ENCODE data around the gene BIRC5.
"Not testable (repeated sequence)": the region's sequence is repeated elsewhere in the genome, so short reads cannot be mapped to it uniquely, and the experiment has no call there.

The BIRC5 gene

DNA sequence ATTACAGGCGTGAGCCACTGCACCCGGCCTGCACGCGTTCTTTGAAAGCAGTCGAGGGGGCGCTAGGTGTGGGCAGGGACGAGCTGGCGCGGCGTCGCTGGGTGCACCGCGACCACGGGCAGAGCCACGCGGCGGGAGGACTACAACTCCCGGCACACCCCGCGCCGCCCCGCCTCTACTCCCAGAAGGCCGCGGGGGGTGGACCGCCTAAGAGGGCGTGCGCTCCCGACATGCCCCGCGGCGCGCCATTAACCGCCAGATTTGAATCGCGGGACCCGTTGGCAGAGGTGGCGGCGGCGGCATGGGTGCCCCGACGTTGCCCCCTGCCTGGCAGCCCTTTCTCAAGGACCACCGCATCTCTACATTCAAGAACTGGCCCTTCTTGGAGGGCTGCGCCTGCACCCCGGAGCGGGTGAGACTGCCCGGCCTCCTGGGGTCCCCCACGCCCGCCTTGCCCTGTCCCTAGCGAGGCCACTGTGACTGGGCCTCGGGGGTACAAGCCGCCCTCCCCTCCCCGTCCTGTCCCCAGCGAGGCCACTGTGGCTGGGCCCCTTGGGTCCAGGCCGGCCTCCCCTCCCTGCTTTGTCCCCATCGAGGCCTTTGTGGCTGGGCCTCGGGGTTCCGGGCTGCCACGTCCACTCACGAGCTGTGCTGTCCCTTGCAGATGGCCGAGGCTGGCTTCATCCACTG is at the start of gene BIRC5:
BIRC5 (plus strand) TSS at position 238 of the 690 bp plus-strand sequence; CDS start at position 302, 64 bp downstream.
- DNase-seq = peak; percentile 84 to 95

GRCh38 chr17:78164748-78165607 is 49.1 kb upstream of the BIRC5 start:
- DNase-seq = no peak

GRCh38 chr17:78166416-78166815 is 47.6 kb upstream of the BIRC5 start:
- no peak for DNase-seq

DNA sequence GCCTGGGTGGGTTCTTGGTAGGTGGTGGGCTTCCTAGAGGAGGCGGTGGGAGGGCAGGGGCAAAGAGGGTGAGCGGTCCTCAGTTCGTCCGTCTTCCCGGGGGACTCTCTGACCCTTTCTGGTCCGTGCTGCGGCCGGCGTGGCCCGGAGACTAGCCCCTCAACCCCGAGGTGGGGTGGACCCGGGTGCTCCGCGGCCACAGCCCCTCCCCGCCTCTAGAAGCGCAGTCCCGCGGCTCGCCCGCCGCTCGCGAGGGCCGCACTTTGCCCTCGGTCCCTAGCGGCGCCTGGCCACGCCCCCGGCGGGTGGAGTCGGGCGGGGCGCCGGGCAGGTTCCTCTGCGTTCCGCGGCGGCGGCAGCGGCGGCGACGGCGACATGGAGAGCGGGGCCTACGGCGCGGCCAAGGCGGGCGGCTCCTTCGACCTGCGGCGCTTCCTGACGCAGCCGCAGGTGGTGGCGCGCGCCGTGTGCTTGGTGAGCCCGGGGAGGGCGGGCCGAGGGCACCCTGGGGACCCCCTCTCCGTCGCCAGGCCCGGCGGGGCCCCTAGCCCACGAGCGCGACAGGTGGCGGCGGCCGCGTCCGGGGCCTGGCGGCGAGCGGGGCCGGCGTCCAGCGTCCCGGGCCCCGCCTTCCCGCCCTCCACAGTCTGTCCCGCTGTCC is 45.7 kb upstream of the BIRC5 start, which contains the start of gene SYNGR2:
SYNGR2 (plus strand) TSS at position 340 of the 661 bp plus-strand sequence; CDS start at position 376, 36 bp downstream.
- DNase-seq = peak; percentile 65 to 91

- peak in 1 of 2 experiments; percentile 61 for DNase-seq
Observed at GRCh38 chr17:78168903-78169793, 44.9 kb upstream of the BIRC5 start.

- no peak for DNase-seq
Observed at GRCh38 chr17:78170692-78171590, 43.1 kb upstream of the BIRC5 start.

DNA sequence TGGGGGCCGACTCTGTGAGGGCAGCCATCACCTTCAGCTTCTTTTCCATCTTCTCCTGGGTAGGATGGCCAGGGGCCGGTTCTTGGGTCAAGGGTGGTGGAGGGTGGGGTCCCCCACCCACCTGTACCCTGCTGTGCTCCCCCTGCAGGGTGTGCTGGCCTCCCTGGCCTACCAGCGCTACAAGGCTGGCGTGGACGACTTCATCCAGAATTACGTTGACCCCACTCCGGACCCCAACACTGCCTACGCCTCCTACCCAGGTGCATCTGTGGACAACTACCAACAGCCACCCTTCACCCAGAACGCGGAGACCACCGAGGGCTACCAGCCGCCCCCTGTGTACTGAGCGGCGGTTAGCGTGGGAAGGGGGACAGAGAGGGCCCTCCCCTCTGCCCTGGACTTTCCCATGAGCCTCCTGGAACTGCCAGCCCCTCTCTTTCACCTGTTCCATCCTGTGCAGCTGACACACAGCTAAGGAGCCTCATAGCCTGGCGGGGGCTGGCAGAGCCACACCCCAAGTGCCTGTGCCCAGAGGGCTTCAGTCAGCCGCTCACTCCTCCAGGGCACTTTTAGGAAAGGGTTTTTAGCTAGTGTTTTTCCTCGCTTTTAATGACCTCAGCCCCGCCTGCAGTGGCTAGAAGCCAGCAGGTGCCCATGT is 42.3 kb upstream of the BIRC5 start:
- not testable (repeated sequence) for DNase-seq

DNA sequence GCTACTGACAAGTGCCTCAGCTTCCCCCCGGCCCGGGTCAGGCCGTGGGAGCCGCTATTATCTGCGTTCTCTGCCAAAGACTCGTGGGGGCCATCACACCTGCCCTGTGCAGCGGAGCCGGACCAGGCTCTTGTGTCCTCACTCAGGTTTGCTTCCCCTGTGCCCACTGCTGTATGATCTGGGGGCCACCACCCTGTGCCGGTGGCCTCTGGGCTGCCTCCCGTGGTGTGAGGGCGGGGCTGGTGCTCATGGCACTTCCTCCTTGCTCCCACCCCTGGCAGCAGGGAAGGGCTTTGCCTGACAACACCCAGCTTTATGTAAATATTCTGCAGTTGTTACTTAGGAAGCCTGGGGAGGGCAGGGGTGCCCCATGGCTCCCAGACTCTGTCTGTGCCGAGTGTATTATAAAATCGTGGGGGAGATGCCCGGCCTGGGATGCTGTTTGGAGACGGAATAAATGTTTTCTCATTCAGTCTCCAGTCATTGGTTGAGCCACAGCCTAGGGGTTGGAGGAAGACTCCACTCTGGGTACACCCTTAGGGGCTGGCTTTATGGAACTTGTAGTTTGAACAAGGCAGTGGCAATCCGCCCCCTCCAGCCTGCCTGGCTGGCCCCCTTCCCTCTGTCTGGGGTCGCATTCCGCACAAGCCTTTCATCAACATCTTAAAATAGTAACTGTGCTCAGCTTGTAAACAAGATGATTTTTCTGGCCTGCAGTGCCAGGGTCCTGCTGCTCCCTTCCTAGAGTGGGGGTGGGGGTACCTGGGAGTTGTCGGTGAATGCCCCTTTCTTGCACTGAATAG is 41.6 kb upstream of the BIRC5 start:
- no peak for DNase-seq

- no peak for DNase-seq
Observed at GRCh38 chr17:78173097-78173715, 40.8 kb upstream of the BIRC5 start.

DNA sequence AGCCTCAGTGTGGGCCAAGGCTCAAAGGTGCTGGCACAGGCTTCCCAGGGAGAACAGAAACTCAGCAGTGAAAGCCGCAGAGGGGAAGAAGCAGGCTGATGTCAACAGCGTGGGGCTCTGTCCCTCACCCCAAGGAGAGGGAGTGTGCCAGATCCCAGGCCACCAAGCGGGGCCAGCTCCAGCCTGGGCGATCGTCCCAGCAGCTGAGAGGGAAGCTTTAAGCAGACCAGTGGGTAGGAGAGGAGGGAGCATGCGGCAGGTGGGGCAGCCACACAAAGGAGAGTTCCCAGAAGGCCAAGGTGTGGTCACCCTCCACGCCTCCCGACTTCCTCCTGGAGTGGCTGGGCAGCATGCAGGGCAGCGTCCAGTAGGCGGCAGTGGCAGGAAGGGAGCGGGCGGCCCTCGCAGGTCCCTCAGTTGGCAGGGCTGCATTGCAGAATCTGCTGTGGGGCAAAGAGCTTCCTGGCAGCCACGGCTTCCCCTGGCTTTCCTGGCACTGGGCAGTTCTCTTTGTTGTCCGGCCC is 39.6 kb upstream of the BIRC5 start:
- DNase-seq = peak in 1 of 2 experiments; percentile 48

DNA sequence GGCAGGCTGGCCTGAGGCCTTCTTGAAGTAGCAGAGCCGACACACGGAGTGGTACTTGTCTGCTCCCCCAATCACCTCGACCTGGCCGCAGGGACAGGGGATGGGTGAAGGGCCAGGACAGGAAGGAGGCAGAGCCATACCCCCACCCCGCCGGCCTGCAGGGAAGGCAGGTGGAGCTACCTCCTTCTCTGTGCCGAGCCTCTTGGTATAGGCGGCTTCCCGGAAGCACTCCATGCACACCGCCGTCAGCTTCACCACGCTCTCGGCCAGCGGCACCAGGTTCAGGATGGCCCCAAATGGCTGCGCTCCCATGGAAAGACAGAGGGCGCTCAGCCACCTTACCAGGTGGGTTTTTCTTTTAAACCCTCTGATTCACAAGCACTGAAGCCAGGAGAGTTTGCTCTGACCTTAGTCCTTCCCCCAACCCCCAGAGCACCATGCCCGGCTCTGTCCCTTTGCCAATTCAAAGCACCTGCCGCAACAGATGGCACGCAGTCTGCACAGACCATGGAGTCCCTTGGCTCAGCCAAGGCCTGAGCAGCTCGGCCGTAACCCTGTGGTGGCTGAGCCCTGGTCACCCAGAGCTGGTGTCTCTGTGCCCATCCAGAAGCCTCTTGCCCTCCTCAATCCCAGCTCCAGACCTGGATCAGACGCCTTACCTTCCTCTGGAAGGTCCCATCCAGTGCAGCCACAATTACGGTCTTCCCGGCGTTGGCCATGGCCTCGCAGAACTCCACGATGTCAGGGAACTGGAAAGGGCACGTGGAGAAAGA is 39.0 kb upstream of the BIRC5 start:
- peak; percentile 55 to 86 for DNase-seq

- no peak for DNase-seq
Observed at GRCh38 chr17:78175643-78175981, 38.4 kb upstream of the BIRC5 start.

GRCh38 chr17:78176548-78177025 is 37.5 kb upstream of the BIRC5 start:
- no peak for DNase-seq

DNA sequence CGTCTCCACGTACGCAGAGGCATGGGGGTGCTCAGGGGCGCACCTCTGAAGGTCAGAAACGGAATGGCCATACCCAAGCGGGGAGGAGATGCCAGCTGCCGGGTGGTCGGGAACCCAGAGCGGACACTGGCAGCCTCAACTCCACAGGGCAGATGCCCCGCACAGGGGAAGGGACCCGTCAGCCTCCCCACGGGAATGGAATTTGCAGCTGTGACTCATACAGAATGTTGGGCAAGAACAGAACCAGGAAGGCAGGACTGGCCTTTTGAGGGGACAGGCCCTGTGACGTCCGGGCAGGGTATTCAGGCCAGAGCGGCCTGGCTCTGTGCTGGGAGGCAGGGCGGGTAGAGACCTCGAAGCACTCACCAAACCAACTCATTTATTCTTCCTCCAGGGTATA is 34.7 kb upstream of the BIRC5 start:
- DNase-seq = no peak

GRCh38 chr17:78180083-78180482 is 34.0 kb upstream of the BIRC5 start:
- DNase-seq = no peak

GRCh38 chr17:78180508-78180907 is 33.5 kb upstream of the BIRC5 start:
- DNase-seq = no peak

- no peak for DNase-seq
Observed at GRCh38 chr17:78182504-78182903, 31.5 kb upstream of the BIRC5 start.

DNA sequence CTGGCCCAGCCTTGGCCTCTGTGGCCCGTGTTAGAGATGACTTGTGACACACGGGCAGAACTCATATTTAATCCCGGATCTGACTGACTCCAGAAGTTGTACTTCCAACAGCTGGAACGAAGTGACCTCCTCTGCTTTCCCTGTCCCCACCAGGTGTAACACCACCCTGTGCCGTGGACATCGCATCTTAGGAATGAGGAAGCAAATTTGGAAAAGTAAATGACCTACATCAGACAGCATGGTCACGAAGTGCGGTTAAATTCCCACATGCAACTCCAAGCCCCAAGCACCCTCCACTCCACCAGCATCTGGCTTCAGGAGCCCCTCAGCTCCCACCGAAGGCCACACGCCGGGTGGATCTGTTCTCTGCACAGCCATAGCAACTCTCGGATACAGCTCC is 30.1 kb upstream of the BIRC5 start:
- no peak for DNase-seq

All from NCI-H446 (cell line).